Testis (tissue), 3 donors: ENCODE data around the gene PIM3. TPM values are rescaled to one million over a fixed set of nuclear protein-coding genes. Genes with fewer than 3 reads are reported as not detected.

Experiments
- DNase-seq: peaks from one replicate; pipeline ENCODE4 v3.0.0-alpha.2; 2019
- H3K27ac ChIP-seq, 2 donors: fragments of 200-600 bp; sonication (generic); one replicate each; pipeline ENCODE4 v1.5.1; 2019
- H3K27me3 ChIP-seq: fragments of 200-600 bp; sonication (generic); one replicate; pipeline ENCODE4 v1.5.1; 2019
- H3K36me3 ChIP-seq: fragments of 200-600 bp; sonication (generic); one replicate; pipeline ENCODE4 v1.5.1; 2017; ENCODE audit warnings: low read depth; ENCODE audit errors: missing control alignments
- H3K4me1 ChIP-seq: fragments of 200-600 bp; sonication (generic); one replicate; pipeline ENCODE4 v1.5.1; 2019
- H3K4me3 ChIP-seq, 2 donors: fragments of 200-600 bp; sonication (generic); one replicate each; pipeline ENCODE4 v1.5.1; 2017 to 2019
- H3K9me3 ChIP-seq: fragments of 200-600 bp; sonication (generic); one replicate; pipeline ENCODE4 v1.5.1; 2017
- CTCF ChIP-seq, 3 experiments: fragments of 450-650 bp in 2 of 3; fragments of 200-600 bp in 1 of 3; sonication (generic) in 1 of 3; IDR thresholded peaks; one replicate each; pipeline ENCODE4 v1.5.1; 2016 to 2019; ENCODE audit warnings: antibody characterized with exemption in 3 of 3, mild to moderate bottlenecking in 2 of 3, moderate library complexity in 1 of 3
- POLR2A ChIP-seq: fragments of 450-650 bp; IDR thresholded peaks from one replicate; pipeline ENCODE4 v1.6.1; 2017; ENCODE audit warnings: antibody characterized with exemption, mild to moderate bottlenecking, moderate library complexity
- WGBS, 2 donors: methylation state at CpG; one replicate each; pipeline ENCODE4 v1.1.5; 2018; 5-methylcytosine and 5-hydroxymethylcytosine counted together
- intact Hi-C: fragments of 100-400 bp; cut with DNase I; formaldehyde crosslinking; loops from one replicate; pipeline ENCODE4 v1.15.1; 2023; ENCODE audit warnings: low total_unique reads
- polyA plus RNA-seq: library from polyadenylated mRNA; stranded (reverse); fragments of 350-450 nt; fragmentation: Illumina TruSeq; extraction: RNeasy Lipid Tissue Mini Kit (QIAGEN cat#74804); gene quantifications from one replicate; pipeline ENCODE4 v1.2.3, GENCODE V29; 2014; ENCODE audit warnings: low read depth, low replicate concordance; ENCODE audit not compliant: insufficient read depth
- total RNA-seq, 2 donors: library from RNA; depleted of rRNA; stranded (reverse); fragments of >200 nt; gene quantifications; one replicate each; pipeline ENCODE4 v1.2.3, GENCODE V29; 2016

PIM3 gene
- total and polyA plus RNA-seq, 3 donors from 2014 or later, result 50.8 to 89.9 (median 68.2) TPM

GRCh38 chr22:49968313-49968830 is 7.8 kb downstream of the PIM3 start:
- H3K4me3 ChIP-seq, result no peak overlapping the region
- DNase-seq, result peak; percentile 14
- intact Hi-C loops, result no loop called here
- H3K27me3 ChIP-seq, result no peaks in the 10 kb centered on the region
- no peak for TF ChIP-seq POLR2A
- no peak for TF ChIP-seq CTCF (IDR thresholded peaks at IDR 0.05)
- H3K9me3 ChIP-seq, result no peaks in the 10 kb centered on the region
- H3K4me1 ChIP-seq, result peaks cover 63% of the 10 kb centered on the region
- peak overlapping the region; percentile 88 to 95 for H3K27ac ChIP-seq
- H3K36me3 ChIP-seq, result no peaks in the 10 kb centered on the region
- 73 to 95% methylated on average over 2 to 11 of the region's 11 CpGs for WGBS, 2 donors

GRCh38 chr22:49968831-49969661 is 8.5 kb downstream of the PIM3 start:
- TF ChIP-seq POLR2A (no peak), CTCF (IDR thresholded peaks at IDR 0.05) (no peak)
- no peak for DNase-seq
- Histone ChIP-seq H3K27ac (peak overlapping the region in 1 of 2 donors; percentile 59), H3K36me3 (no peaks in the 10 kb centered on the region), H3K9me3 (no peaks in the 10 kb centered on the region), H3K4me1 (peaks cover 57% of the 10 kb centered on the region), H3K4me3 (no peak overlapping the region), H3K27me3 (no peaks in the 10 kb centered on the region)
- intact Hi-C loops, result no loop called here
- WGBS, 2 donors, result 84 to 98% methylated on average over 3 to 15 of the region's 16 CpGs

- DNase-seq, result no peak
- 72 to 80% methylated on average over 3 to 8 of the region's 8 CpGs for WGBS, 2 donors
- no peak for TF ChIP-seq CTCF (IDR thresholded peaks at IDR 0.05)
- no peak for TF ChIP-seq POLR2A
- H3K4me1 ChIP-seq, result peaks cover 49% of the 10 kb centered on the region
- H3K9me3 ChIP-seq, result no peaks in the 10 kb centered on the region
- peak overlapping the region in 1 of 2 donors; percentile 59 for H3K27ac ChIP-seq
- H3K4me3 ChIP-seq, result no peak overlapping the region
- intact Hi-C loops, result no loop called here
- H3K27me3 ChIP-seq, result no peaks in the 10 kb centered on the region
- H3K36me3 ChIP-seq, result no peaks in the 10 kb centered on the region
These were observed 9.4 kb downstream of the PIM3 start for GRCh38 chr22:49969751-49970527.

- no peaks in the 10 kb centered on the region for H3K36me3 ChIP-seq
- no peaks in the 10 kb centered on the region for H3K27me3 ChIP-seq
- no peak for TF ChIP-seq CTCF (IDR thresholded peaks at IDR 0.05)
- TF ChIP-seq POLR2A, result no peak
- H3K9me3 ChIP-seq, result no peaks in the 10 kb centered on the region
- peaks cover 46% of the 10 kb centered on the region for H3K4me1 ChIP-seq
- peak; percentile 95 for DNase-seq
- intact Hi-C loops, result no loop called here
- peak overlapping the region; percentile 73 to 84 for H3K27ac ChIP-seq
- peak overlapping the region; percentile 43 to 54 for H3K4me3 ChIP-seq
- 13 to 17% methylated on average over 10 to 31 of the region's 32 CpGs for WGBS, 2 donors
These were observed 10.1 kb downstream of the PIM3 start for GRCh38 chr22:49970528-49971231.
